IPS-11a (cell line): ENCODE measurements around the gene LACRT.
A peak's percentile ranks its signal among the peaks of the same experiment; 100 is the strongest.

Experiments
- H3K4me3 ChIP-seq: one replicate; pipeline ENCODE4 v1.5.1; 2013; ENCODE audit warnings: low read depth, low read length, control low read depth

The LACRT gene

GRCh38 chr12:54603173-54603814 is 31.4 kb downstream of the LACRT start:
- no peak overlapping the region for H3K4me3 ChIP-seq

DNA sequence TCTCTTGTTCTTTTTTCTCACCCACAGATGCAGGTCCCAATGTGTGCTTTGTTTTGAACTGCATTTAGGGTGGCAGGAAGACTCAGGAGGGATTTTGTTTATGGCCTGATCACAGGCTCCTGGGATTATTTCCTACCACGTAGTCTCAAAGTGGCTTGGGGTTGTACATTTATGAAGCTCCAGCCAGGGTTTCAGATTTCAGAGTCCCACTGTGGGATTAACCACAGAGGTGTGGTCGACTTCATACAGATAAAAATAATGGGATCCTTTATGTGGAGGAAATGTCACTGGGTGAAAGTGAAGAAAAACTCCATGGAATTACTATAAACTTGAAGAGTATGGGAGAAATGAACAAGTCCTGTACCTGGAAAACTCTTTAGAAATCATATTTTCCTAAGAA is 32.0 kb downstream of the LACRT start:
- H3K4me3 ChIP-seq: no peak overlapping the region

GRCh38 chr12:54601841-54602240 is 32.9 kb downstream of the LACRT start:
- H3K4me3 ChIP-seq: no peak overlapping the region

GRCh38 chr12:54598970-54599369 is 35.7 kb downstream of the LACRT start:
- no peak overlapping the region for H3K4me3 ChIP-seq

DNA sequence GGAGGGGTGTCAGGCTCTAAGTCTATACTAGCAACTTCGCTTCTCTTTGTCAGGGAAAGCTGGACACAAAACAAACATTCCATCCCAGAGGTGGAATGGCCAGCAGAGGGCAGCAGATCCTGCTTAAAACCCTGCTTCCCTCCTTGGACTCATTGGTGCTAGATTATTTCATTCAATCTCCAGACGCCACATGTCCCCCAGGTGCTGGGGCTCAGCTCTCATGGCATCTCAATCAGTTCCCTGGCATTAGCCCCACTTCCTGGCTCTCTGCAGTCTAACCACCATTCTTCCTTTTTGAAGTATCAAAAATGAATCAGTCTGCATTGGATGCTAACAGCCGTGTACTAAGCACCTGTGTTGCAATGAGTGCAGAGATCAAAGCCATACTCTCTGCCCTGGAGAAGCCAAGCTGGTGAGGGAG is 38.2 kb downstream of the LACRT start:
- H3K4me3 ChIP-seq: no peak overlapping the region

DNA sequence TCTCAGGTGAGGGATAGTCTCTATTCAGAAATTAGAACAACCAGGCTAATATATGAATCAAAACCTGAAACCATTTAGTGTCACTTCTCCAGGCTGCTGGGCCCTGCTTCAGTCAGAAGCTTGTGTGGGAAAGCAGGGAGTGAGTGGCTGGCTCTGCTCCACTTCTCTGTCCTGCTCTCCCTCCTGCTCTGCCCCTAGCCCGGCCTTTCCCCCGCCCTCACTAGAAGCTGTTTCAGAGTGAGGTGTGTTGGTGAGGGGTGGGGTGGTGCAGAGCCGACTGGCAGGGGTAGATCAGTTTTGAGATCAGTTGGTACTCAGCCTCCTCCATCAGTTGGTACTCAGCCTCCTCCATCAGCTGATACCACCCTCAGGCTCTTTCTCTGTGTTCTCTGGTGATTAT is 39.2 kb downstream of the LACRT start:
- H3K4me3 ChIP-seq: no peak overlapping the region

GRCh38 chr12:54593725-54594124 is 41.0 kb downstream of the LACRT start:
- H3K4me3 ChIP-seq: no peak overlapping the region

- H3K4me3 ChIP-seq: no peak overlapping the region
Measured at GRCh38 chr12:54593135-54593534, 41.6 kb downstream of the LACRT start.

GRCh38 chr12:54592316-54592715 is 42.4 kb downstream of the LACRT start:
- no peak overlapping the region for H3K4me3 ChIP-seq

DNA sequence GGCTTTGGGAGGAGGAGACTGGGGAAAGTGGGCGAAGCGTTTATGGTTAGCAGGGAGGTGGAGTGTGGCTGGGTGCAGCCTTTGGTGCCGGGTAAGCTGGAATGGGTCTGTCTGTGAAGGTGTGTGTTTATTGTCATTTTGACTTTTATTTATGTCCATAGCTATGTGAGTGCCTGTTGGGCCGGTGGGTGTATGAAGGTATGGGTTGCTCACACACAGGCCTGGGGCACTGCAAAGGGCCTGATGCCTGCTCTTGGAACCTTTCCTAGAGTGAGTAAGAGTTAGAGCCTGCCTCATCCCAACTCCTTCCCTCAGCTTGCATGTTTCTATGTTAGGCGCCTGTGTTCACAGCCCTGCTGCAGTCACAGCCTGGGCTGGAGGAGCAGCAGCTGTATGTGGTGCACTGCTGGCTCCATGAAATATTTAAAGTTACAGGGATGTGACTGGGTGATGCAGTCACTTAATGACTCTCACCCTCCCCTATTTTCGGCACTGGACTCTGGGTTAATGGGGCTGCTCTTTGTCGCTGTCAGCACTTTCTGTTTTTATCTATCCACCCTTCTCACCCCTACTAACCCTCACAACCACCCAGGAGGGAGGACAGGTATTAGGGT is 43.6 kb downstream of the LACRT start:
- H3K4me3 ChIP-seq: no peak overlapping the region

DNA sequence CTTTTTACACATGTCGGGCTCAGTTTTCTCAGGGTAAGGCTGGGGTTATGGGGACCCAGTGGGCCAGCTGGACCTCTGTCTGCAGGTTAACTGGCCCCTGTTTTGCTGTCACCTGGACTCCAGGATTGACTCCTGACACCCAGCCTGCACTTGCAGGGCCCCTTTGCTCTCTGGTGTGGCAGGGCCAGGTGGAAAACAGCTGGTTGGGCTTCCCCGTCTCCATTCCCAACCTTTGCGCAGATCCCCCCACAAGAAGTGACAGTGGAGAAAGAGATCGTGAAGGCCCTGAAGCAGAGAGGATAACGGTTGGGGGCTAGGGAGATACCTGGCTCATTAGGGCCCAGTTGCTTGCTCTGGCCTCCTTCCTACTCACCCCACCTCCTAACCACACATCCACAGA is 44.7 kb downstream of the LACRT start:
- H3K4me3 ChIP-seq: no peak overlapping the region

DNA sequence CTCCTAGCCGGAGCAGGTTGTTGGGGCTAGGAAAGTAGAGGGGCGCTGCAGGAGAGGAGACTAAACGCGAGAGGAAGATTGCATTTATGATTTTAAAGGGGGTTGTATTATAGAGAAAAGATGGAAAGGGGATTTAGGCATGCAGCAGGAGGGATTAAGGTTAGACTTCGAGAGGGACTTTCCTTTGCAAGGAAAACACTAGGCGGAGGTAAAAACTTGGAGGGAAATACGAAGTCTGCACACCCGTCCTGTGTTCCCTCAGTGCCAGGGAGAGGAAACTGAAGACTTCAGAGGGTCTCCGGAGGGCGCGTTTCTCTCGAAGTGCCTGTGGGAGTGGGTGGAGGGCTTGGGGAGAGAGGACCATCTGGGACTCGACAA is 45.8 kb downstream of the LACRT start:
- H3K4me3 ChIP-seq: peak overlapping the region; percentile 44

DNA sequence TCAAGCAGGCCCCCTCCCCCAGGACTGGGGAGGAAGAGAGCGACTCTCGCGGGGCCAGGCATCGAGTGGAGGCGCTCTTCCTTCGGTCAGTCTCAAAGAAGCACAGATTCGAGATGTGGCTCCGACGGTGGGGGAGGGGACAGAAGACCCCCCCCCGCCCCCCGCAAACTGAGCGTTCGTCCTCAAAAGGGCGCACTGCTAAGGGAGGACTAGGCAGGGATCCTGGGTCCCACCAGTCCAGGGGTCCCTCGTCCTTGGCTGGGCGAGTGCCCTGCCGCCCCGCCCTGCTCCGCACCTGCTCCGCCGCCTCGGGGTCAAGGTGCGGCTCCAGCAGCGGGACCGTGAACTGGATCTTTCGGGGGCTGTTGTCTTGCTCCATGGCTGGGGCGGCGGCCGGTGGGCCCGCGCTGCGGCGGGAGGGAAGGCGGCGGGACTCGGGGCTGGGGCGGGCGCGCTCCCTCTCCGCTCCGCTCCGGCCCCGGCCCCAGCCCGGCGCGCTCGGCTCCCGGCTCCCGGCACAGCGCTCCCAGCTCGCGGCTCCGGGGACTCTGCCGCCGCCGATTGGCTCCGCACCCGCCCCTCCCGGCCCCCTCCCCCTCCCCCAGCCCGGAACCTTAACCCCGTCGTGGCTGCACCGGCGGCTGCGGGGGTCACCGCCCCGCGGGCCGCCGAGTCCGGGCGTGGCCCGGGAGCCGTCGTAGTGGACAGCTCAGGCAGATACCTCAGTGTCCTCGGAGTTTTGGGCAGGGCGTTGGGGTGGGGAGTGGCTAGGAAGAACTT is 46.4 kb downstream of the LACRT start, which contains the start of gene PPP1R1A:
Gene PPP1R1A, minus strand, starts transcription at position 550 of the 780 bp plus-strand sequence. Its CDS starts 171 bp downstream, at position 379.
- peak within 1 kb of the TSS; percentile 55 for H3K4me3 ChIP-seq

DNA sequence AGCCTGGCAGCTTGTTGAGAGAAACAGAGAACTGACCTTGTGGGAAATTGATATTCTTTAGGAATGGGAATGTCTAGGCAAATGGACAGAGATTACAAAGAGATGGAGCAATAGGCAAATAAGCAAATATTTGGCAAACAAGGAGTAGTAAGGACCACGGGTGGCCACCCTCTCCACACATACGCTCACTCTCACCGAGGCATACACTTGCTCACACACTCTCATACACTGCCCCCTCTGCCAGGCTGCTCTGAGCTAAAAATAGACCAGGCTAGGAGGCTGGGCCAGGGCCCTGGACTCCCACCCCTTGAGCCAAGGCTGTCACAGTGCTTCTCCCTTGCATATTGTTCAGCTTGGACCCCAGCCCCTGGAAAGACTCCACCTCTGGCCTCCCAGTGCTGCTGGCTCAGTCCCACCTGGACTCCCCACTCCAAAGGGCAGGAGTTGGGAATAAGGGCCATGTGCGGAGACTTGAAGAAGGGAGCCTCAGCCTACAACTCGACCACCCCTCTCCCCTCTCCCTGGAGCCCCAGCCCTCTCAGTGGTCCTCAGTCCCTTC is 47.3 kb downstream of the LACRT start:
- peak overlapping the region; percentile 55 for H3K4me3 ChIP-seq

- H3K4me3 ChIP-seq: no peak overlapping the region
Measured at GRCh38 chr12:54586620-54587019, 48.1 kb downstream of the LACRT start.

DNA sequence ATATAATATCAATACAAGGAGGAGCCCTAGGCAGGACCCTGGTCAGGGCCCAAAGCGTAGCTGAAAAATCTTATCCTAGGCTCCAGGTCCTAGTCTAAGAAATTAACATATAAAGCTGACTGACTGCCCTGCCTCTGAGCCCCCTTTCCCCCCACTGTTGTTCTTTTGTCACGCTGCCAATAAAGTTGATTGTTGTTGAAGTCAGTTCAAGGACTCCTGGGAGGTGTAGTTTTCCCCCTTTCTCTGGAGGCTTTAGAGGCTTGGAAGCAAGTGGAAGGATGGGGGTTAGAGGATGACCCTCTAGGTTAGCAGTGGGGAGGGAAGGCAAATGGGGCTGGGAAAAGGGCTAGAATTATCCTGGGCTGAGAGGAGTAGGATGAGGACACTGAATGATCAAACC is 49.5 kb downstream of the LACRT start:
- H3K4me3 ChIP-seq: no peak overlapping the region

- H3K4me3 ChIP-seq: no peak overlapping the region
Measured at GRCh38 chr12:54584128-54584527, 50.6 kb downstream of the LACRT start.

GRCh38 chr12:54583726-54584125 is 51.0 kb downstream of the LACRT start:
- no peak overlapping the region for H3K4me3 ChIP-seq

- no peak overlapping the region for H3K4me3 ChIP-seq
Measured at GRCh38 chr12:54581412-54581811, 53.3 kb downstream of the LACRT start.
